PFSK-1 (cell line): Measurements from ENCODE around the gene GNG13.

Experiments used
- POLR2AphosphoS5 ChIP-seq: IDR thresholded peaks from 2 replicates; pipeline ENCODE4 v1.6.1; 2012; ENCODE audit warnings: low read depth, mild to moderate bottlenecking, control low read depth, low read length, moderate library complexity
- TAF1 ChIP-seq: IDR thresholded peaks from 2 replicates; pipeline ENCODE4 v1.6.1; 2012; ENCODE audit warnings: low read length, control low read depth, borderline replicate concordance; ENCODE audit not compliant: insufficient read depth

- TF ChIP-seq POLR2AphosphoS5 (no peak), TAF1 (no peak)
These were observed 37.0 kb downstream of the GNG13 start for GRCh38 chr16:763369-764183.
